Omental fat pad (tissue), 4 donors: ENCODE data around the gene KIAA0753. TPM values are rescaled to one million over a fixed set of nuclear protein-coding genes. Genes with fewer than 3 reads are reported as not detected.

Experiments used
- ATAC-seq: fragments of 150-250 bp; one replicate; pipeline ENCODE4 v1.9.1; 2016; ENCODE audit warnings: mild to moderate bottlenecking, moderate library complexity; ENCODE audit not compliant: low FRiP score
- DNase-seq: peaks from one replicate; pipeline ENCODE4 v3.0.0-alpha.2; 2019; ENCODE audit warnings: low spot score
- CTCF ChIP-seq, 3 donors: fragments of 450-650 bp; IDR thresholded peaks; one replicate each; pipeline ENCODE4 v1.5.1; 2016 to 2017; ENCODE audit warnings: antibody characterized with exemption in 3 of 3, mild to moderate bottlenecking in 3 of 3, moderate library complexity in 2 of 3
- total RNA-seq, 4 donors: library from RNA; depleted of rRNA; stranded (reverse); fragments of >200 nt; gene quantifications; one replicate each; pipeline ENCODE4 v1.1.0, GENCODE V29; 2016

Gene KIAA0753
- total RNA-seq, 4 donors from 2014 or later: 9.5 to 11.8 (median 11.1) TPM

- DNase-seq (no peak), ATAC-seq (peak; percentile 30)
- no peak for TF ChIP-seq CTCF (IDR thresholded peaks at IDR 0.05)
These were observed 650 bp downstream of the KIAA0753 start for GRCh38 chr17:6639586-6640535.

- ATAC-seq: no peak
- no peak for DNase-seq
These were observed 1.4 kb downstream of the KIAA0753 start for GRCh38 chr17:6639014-6639585.

GRCh38 chr17:6638046-6638908, 2.2 kb downstream of the KIAA0753 start:
- no peak for ATAC-seq
- no peak for TF ChIP-seq CTCF (IDR thresholded peaks at IDR 0.05)
- DNase-seq: no peak

More at GRCh38 chr17:6639014-6639585, 1.4 kb downstream of the KIAA0753 start:
- no peak for TF ChIP-seq CTCF (IDR thresholded peaks at IDR 0.05)

- TF ChIP-seq CTCF (IDR thresholded peaks at IDR 0.05): no peak
- no peak for ATAC-seq
- no peak for DNase-seq
These were observed 3.1 kb downstream of the KIAA0753 start for GRCh38 chr17:6637458-6637840.

GRCh38 chr17:6636616-6637457, 3.7 kb downstream of the KIAA0753 start:
- DNase-seq (no peak), ATAC-seq (no peak)
- no peak for TF ChIP-seq CTCF (IDR thresholded peaks at IDR 0.05)

GRCh38 chr17:6636105-6636504, 4.4 kb downstream of the KIAA0753 start:
- DNase-seq (no peak), ATAC-seq (no peak)
- no peak for TF ChIP-seq CTCF (IDR thresholded peaks at IDR 0.05)
